Measurements from ENCODE around the gene DRAP1.

The DRAP1 gene, protein sequence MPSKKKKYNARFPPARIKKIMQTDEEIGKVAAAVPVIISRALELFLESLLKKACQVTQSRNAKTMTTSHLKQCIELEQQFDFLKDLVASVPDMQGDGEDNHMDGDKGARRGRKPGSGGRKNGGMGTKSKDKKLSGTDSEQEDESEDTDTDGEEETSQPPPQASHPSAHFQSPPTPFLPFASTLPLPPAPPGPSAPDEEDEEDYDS

DNA sequence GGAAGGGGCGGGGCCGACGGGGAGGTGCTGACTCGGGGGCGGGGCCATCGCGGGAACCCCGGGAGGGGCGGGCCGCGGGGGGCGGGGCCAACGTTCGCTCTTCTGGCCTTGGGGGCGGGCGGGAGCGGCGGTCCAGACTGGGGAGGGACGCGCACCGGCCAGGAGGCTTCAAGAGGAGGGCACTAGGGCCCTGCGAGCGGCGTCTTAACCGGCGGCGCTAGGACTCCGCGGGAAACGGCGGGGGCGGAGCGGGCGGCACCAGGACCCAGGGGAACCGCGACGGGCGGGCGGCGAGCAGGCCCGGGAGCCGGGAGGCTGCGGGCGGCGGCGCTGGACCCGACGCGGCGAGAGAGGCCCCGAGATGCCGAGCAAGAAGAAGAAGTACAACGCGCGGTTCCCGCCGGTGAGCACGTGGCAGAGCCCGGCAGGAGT lies at the start of gene DRAP1:
DRAP1 (plus strand) TSS at position 286 of the 432 bp plus-strand sequence; CDS start at position 362, 76 bp downstream.
- peak; percentile 93 for DNase-seq

DNA sequence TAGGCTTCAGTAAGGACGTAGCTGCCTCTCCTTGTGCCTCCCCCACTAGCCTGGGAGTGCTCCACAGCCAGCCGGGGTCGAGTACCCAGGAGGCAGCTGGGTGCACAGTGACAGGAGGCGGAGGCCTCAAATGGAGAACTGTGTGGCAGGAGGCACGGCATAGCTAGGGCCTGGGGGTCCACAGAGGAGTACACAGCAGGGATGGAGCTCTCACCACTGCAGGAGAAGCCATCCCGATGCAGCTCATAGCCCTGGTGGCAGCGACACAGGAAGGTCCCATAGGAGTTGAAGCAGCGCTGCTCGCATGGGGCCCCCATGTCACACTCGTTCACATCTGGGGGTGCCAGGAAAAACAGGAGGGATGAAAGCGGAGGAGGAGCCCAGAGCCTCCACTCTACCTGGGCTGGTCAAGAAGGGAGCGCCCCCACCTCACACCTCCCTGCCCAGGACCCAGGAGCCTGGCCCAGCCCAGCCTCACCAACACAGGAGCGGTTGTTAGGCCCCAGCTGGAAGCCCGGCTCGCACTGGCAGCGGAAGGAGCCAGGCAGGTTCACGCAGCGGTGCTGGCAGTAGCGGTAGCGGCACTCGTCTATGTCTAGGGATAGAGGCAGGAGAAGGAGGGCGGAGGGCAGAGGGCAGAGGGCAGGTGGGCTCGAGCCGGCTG lies 49.5 kb upstream of the DRAP1 start:
- DNase-seq = no peak

DNA sequence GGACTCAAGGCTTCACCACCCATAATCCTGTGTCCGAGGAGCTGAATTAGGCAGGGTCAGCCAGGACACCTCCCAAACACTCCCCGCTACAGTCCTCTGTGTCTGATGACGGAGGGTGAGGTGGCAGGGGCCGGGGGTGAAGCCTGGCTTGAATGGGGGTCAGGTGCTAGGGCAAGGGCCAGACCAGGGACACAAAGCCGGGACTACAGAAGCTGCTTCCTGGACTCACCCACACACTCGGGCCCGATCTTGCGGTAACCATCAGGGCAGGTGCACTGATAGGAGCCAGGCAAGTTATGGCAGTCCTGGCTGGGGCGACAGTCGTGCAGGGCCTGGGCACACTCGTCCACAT lies 48.9 kb upstream of the DRAP1 start:
- DNase-seq = no peak

DNA sequence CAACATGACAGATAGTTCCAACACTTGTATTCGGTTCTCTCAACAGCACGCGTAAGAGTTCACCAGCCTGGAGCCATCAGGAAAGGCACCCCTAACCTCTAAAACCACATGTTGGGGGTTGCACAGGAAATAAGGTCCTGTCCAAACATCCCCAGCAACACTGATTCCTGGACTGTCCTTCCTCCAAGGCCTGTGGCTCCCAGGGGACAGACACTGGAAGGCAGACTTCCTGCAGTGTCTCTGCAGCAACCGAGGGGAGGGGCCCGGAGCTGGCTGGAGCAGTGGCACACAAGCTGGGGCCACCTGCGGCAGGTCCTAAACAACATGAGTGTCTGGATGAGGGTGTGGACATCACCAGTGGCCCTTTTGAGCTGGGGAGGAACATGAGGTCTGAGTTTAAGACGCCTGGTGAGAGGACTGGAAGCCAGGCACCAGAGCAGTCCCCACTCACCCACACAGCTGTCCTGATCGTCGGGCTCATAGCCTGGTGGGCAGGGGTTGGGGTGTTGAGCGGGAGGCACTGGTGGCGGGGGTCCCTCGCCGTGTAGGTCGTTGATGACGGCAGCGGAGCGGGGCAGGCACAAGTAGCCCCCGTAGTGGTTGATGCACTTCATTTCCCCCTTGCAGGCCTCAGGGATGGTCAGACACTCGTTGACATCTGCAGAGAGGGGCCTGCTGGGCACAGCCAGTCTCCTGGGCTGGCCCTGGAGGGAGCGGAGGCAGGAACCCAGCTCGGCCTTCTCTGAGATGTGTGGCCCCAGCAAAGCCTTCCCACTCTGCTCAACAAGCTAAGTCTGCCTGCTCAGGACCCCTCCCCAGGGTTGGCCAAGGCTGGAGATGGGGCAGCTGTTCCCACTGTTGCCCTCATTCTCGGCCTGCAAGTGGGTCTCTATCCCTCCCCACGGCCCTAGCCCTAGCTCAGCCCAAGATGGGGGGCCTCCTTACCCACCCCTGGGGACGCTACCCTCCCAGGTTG lies 48.2 kb upstream of the DRAP1 start:
- no peak for DNase-seq

DNA sequence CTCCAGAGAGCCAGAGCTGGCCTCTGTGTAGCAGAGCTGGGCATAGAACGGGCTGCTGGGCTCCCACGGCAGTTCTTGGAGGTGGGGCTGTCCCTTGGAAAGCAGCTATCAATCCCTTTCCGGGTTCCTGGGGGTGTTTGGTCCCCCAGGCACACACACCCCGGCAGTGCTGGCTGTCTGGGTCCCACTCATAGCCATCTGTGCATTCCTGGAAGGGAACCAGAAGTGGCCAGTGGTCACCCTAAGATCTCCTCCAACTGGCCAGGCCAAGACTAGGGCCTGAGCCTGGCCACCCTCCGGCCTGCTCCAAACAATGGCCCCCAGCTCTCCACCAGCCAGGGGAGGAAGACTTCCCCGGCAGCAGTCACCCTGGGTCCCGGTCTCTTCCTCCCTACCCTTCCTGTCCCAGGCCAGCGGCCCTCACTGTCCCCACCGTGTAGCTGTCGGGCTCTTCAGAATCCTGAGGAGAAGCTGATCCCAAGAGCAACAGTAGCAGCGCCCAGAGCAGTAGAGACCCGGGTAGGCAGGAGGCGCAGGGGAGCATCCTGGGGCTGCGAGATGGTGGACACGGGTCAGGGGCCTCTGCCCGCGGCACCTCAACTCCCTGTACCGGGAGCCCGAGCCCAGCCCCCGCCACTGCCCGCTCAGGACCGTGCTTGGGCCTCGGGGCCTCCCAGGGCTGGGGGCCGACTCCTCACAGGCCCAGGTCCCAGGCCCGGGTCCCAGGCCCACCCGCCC lies 47.2 kb upstream of the DRAP1 start:
- DNase-seq = no peak

DNA sequence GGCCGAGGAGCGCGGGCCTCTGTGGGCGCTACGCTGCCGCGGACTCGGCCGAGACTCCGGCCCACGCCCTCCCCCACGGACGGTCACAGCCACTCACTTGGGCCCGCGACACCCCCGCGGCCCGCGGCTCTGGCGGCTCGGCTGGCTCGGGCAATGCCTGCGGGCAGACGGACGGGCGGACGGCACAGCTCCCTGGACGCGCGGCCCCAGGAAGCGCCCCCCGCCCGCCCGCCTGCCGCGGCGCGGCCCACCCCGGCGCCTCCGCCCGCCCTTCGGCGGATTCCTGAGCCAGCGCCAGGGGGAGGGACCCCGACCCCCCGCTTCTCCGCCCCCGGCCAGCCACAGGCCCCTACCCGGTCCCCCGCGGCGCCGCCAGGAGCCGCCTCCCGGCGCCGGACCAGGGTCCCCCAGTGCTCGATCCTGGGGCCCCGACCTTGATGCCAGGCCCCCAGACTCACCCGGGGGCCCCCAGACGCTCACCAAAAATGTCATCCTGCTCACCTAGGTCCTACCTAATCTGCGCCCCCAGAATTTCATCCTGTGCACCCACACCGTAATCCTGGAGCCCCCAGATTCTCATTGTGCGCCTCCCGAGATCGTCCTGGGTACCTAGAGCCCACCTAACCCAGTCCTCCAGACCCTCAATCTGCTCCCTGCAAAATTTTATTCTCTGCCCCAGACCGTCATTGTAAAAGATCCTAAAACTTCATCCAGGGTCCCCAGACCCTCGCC lies 46.5 kb upstream of the DRAP1 start, which contains the start of gene EFEMP2:
EFEMP2 (minus strand) TSS at position 215 of the 732 bp plus-strand sequence. CDS start 446 bp downstream, outside the sequence.
- no peak for DNase-seq

DNA sequence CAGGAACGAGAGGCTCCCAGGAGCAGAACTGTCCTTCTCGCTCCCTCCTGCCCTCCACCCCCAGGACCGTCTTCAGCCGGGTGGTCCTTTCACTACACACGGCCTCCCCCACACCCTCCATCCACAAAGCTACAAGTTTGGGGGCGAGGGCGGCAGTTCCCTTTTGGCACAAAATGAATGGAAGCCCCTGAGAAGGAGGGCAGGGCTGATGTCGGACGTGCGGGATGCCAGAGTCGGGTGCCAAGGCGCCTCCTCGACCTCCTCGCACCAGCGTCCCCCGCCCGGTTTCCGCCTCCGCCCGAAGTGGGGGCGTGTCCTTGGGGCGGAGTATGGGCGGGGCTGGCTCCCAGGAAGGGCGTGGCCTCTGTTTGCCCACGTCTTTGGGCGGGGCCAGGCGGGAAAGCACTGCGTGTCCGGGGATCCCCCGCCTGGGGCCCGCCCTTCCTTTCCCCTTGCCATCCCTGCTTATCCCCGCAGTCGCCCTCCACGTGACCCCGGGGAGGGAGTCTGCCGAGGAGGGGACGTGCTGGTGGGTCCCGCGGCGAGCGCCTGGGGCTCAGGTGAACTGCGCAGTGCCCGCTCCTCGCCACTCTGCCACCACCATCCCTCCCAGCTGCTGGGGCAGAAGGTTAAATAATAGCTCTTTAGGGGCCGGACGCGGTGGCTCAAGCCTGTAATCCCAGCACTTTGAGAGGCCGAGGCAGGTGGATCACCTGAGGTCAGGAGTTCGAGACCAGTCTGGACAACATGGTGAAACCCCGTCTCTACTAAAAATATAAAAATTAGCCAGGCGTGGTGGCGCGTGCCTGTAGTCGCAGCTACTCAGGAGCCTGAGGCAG lies 45.7 kb upstream of the DRAP1 start:
- DNase-seq = peak; percentile 66

DNA sequence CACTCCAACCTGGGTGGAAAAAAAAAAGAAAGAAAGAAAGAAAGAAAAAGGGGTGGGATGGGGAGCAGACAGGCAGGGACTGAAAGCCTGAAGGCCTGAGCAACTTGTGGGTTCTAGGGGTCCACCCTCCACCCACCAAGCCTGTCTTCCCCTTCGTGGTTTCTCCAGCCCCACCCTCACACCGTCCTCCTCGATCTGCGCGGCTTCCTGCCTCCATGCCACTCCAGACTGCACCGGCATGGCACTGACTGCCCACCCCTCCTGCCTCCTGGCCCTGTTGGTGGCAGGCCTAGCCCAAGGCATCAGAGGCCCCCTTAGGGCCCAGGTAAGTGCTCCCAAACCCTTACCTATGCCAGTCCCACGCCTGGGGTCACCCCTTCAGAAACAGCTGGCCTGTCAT lies 39.6 kb upstream of the DRAP1 start, which contains the start of gene CTSW:
CTSW (plus strand) TSS at position 221 of the 400 bp plus-strand sequence; CDS start at position 239, 18 bp downstream.
- DNase-seq = no peak

DNA sequence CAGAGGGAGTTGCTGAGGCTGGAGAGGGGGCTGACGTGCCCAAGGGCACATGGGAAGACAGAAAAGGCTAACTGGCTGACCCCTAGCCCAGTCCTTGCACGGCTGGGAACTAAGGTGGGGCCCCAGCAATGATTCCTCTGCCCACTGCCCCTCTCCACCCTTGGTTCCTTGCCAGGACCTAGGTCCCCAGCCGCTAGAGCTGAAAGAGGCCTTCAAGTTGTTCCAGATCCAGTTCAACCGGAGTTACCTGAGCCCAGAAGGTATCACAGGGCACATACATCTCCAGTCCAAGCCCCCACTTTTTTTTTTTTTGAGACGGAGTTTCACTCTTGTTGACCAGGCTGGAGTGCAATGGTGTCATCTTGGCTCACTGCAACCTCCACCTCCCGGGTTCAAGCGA lies 39.2 kb upstream of the DRAP1 start:
- no peak for DNase-seq

DNA sequence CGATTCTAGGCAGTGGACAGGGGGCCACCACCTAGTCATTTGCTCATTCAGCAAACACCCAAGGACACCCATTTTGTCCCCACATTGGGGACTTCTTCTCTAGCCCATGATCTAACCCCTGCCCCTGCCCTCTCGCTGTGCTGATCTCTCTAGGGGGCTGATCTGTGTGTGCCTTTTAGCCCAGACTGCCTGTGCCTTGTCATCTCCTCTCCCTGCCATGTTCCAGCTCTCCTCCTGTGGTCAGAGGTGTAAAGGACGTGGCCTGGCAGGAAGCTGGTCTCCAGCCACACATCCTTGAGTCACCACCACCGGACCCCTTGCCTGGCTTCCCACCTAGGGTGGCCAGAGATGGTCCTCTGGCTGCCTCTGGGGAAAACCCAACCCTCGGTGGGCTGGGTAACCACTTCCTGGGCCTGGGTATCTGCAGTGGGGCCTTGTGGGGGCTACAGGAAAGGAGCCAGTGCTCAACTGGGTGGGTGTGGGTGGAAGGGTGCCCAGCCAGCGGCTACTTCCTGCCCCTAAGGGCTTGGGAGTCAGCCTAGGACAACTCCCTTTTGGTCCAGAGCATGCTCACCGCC lies 38.3 kb upstream of the DRAP1 start:
- no peak for DNase-seq

DNA sequence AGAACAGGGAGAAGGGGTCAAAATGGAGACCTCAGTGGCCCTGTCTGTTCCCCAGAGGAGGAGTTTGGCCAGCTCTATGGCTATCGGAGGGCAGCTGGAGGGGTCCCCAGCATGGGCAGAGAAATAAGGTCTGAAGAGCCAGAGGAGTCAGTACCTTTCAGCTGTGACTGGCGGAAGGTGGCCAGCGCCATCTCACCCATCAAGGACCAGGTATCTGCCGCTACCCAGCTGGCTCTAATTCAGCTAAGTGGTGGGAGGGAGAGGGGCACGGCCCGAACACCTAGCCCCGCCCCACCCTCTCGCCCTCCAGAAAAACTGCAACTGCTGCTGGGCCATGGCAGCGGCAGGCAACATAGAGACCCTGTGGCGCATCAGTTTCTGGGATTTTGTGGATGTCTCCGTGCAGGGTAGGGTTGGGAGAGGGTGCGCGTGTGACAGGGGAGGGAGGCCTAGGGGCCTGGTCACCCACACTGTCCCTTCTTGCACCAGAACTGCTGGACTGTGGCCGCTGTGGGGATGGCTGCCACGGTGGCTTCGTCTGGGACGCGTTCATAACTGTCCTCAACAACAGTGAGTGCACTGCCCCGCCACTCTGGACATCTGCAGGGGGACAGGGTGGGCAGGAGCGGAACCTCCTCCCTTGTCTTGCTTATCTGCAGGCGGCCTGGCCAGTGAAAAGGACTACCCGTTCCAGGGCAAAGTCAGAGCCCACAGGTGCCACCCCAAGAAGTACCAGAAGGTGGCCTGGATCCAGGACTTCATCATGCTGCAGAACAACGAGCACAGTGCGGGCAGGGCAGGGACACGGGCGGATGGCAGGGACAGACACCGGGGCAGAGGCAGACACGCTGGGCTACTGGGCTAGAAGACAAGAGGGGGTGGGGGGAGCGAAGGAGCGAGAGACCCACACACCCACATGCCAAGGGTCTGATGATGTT lies 36.8 kb upstream of the DRAP1 start:
- DNase-seq = no peak

DNA sequence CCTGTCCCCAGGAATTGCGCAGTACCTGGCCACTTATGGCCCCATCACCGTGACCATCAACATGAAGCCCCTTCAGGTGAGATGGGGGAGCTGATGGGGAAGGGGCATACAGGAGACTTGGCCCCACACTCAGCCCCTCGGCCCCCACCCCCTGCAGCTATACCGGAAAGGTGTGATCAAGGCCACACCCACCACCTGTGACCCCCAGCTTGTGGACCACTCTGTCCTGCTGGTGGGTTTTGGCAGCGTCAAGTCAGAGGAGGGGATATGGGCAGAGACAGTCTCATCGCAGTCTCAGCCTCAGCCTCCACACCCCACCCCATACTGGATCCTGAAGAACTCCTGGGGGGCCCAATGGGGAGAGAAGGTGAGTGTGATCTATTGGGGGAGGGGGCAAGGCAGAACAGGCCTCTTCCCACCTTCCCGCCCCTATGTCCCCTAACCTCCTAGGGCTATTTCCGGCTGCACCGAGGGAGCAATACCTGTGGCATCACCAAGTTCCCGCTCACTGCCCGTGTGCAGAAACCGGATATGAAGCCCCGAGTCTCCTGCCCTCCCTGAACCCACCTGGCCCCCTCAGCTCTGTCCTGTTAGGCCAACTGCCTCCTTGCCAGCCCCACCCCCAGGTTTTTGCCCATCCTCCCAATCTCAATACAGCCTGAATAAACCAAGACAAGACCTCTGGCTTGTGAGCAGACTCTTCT lies 36.0 kb upstream of the DRAP1 start:
- no peak for DNase-seq

DNA sequence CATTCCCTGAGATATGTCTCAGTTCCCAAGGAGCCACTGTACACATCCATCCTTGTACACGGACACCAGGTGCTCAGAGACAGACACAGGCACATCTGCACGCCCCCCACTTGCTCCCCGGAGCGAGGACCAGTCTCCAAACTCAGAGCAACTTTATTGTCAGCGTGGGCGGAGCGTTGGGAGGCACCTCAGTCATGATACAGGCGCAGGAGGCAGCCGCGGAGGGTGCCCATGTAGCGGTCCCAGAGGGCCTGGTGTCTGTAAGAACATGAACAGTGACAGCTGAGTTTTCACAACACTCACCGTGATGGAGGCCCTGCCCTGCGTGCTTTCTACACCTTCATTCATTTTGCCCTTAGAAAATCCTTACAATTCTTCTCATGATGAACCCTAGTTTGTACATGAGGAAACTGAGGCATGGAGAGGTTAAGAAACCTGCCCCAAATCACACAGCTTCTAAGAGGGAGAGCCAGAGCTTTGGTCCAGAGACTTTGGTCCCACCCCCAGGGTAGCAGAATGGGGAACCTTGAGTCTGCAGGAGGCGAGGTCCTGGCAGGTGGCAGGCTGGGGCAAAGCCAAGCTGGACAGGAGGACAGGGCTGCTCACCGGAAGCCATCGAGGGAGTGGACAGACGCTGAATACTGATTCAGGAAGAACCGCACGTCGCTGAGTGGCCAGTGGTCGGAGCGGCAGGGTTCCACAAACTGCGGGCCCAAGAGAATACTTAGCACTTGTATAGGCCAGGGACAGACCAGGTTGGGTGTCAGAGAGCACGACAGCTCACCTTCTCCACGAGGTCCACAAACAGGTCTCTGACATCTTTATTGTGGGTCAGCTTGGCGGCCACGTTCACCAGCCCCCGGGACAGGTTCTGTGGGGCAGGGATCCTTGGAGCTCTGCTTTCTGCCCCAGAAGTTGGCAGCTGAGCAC lies 35.2 kb upstream of the DRAP1 start:
- DNase-seq = no peak

DNA sequence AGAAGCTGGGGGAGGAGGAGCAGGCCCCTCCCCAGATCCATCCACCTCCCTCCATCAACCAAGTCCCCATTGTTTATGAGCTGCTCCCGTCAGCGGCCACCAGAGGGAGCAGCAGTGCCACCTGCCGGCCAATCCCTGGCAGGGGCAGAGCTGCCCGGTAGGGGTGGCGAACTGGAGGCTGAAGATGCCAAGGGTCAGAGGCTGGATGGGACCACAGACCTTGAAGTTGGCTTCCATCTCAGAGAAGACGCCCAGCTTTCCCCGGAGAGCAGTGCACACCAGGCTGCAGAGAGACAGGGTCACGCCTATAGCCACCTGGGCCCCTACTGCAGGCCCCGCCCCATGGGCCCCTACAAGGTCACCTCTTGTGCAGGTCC lies 34.5 kb upstream of the DRAP1 start:
- DNase-seq = no peak

DNA sequence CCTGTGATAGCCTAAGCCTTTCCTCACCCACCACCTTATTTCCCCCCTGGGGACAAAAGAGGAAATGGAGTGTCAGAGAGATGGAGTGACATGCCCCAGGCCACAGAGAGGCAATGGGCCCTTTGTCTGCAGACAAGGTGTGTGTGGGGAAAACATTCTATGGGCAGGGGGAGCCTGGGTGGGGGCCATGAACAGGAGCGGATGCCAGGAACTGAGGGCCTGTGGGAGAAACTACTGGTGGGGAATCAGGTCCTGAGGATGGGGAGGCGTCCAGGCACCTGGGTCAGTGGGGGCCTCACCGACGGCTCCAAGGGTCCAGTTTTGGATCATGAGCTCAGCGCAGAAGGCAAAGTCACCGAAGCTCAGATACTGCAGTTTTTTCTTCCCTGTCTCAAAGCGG lies 34.0 kb upstream of the DRAP1 start:
- DNase-seq = no peak

DNA sequence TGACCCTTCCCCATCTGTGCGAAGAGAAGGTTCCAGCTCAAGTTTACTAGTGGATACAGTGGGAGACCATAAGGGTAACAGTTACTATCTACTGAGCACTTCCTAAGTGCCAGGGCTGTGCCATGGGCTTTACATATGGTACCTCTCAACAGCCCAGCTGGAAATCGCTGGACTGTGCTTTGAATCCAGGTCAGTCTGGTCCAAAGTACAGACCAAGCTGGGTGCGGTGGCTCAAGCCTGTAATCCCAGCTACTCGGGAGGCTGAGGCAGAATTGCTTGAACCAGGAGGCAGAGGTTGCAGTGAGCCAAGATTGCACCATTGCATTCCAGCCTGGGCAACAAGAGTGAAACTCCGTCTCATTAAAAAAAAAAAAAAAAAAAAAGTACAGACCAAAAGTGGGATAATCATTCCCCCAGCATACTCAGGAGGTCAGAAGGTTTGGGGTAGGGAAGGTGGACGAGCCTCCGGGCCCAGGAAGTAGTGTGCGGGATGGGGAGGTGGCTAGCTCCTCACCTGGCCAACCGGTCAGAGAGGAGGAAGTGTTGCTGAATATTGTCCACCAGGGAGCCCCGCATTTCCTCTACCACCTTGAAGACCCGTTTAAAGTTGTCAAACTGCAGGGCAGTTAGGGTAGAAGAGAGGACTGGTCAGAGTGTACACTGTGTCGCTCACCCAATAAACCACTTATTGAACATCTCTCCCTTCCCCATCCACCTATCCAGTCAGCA lies 33.3 kb upstream of the DRAP1 start:
- no peak for DNase-seq

Data from NCI-H1436 treated with DMSO at 0.1 percent for 48 hours (cell line).